Mesenchymal stem cell (in vitro differentiated cells and primary cell): ENCODE measurements around the gene IL17REL. TPM values are rescaled to one million over a fixed set of nuclear protein-coding genes. Genes with fewer than 3 reads are reported as not detected.

ENCODE experiments used
- small RNA-seq: library from polyadenylated mRNA; stranded (forward); fragments of <200 nt; extraction: miRNeasy Mini kit (QIAGEN cat#:217004); gene quantifications from one replicate; pipeline ENCODE3, GENCODE V24; 2013; ENCODE audit warnings: low read depth

Gene IL17REL

Small RNAs within 50 kb of the gene (small RNA-seq; reads per million reads assigned to genes)
- not detected for gene MIR6821
